H9 (cell line): ENCODE measurements around the gene AP4B1. TPM values are rescaled to one million over a fixed set of nuclear protein-coding genes. Genes with fewer than 3 reads are reported as not detected.
"Not testable (repeated sequence)": the region's sequence is repeated elsewhere in the genome, so short reads cannot be mapped to it uniquely, and the experiment has no call there.

Experiments
- DNase-seq: peaks from one replicate; pipeline ENCODE4 v3.0.0-alpha.2; 2017
- H2AFZ ChIP-seq: one replicate; pipeline ENCODE4 v1.6.1; 2013; ENCODE audit warnings: mild to moderate bottlenecking, low read length, control low read depth, moderate library complexity
- H2AK5ac ChIP-seq: 2 replicates; pipeline ENCODE4 v1.6.1; 2013; ENCODE audit warnings: low read length, control low read depth, mixed read lengths; ENCODE audit not compliant: insufficient read length
- H2BK120ac ChIP-seq: one replicate; pipeline ENCODE4 v1.6.1; 2013; ENCODE audit warnings: low read depth, mild to moderate bottlenecking, low read length, control low read depth, inconsistent platforms; ENCODE audit not compliant: poor library complexity, severe bottlenecking
- H2BK12ac ChIP-seq: 2 replicates; pipeline ENCODE4 v1.6.1; 2013; ENCODE audit warnings: low read length, control low read depth, mixed read lengths, low read depth; ENCODE audit not compliant: insufficient read length
- H2BK15ac ChIP-seq: 2 replicates; pipeline ENCODE4 v1.6.1; 2013; ENCODE audit warnings: low read depth, low read length, control low read depth
- H2BK20ac ChIP-seq: one replicate; pipeline ENCODE4 v1.6.1; 2013; ENCODE audit warnings: low read depth, mild to moderate bottlenecking, low read length, control low read depth, inconsistent platforms; ENCODE audit not compliant: poor library complexity, severe bottlenecking
- H2BK5ac ChIP-seq: 2 replicates; pipeline ENCODE4 v1.6.1; 2013; ENCODE audit warnings: low read length, control low read depth, mixed read lengths; ENCODE audit not compliant: insufficient read length
- H3K14ac ChIP-seq: 2 replicates; pipeline ENCODE4 v1.6.1; 2013; ENCODE audit warnings: low read length, control low read depth; ENCODE audit not compliant: insufficient read depth
- H3K18ac ChIP-seq: 2 replicates; pipeline ENCODE4 v1.6.1; 2013; ENCODE audit warnings: low read depth, mild to moderate bottlenecking, mixed read lengths, low read length, control low read depth; ENCODE audit not compliant: insufficient read length
- H3K23ac ChIP-seq: 2 replicates; pipeline ENCODE4 v1.6.1; 2013; ENCODE audit warnings: low read length, control low read depth, mixed read lengths, low read depth; ENCODE audit not compliant: insufficient read length
- H3K23me2 ChIP-seq: 2 replicates; pipeline ENCODE4 v1.6.1; 2013; ENCODE audit warnings: low read depth, mild to moderate bottlenecking, mixed read lengths, low read length, control low read depth; ENCODE audit not compliant: insufficient read length, poor library complexity, severe bottlenecking
- H3K27ac ChIP-seq: 2 replicates; pipeline ENCODE4 v1.5.1; 2013; ENCODE audit warnings: low read length, control low read depth, mixed read lengths, low read depth; ENCODE audit not compliant: insufficient read length
- H3K27me3 ChIP-seq: 2 replicates; pipeline ENCODE4 v1.6.1; 2013; ENCODE audit warnings: low read length, control low read depth, inconsistent platforms; ENCODE audit not compliant: insufficient read depth
- H3K4ac ChIP-seq: 2 replicates; pipeline ENCODE4 v1.6.1; 2013; ENCODE audit warnings: low read depth, mild to moderate bottlenecking, control low read depth, inconsistent platforms, low read length, moderate library complexity
- H3K4me1 ChIP-seq: 2 replicates; pipeline ENCODE4 v1.6.1; 2013; ENCODE audit warnings: low read length, control low read depth, inconsistent platforms; ENCODE audit not compliant: insufficient read depth
- H3K4me2 ChIP-seq: 2 replicates; pipeline ENCODE4 v1.6.1; 2013; ENCODE audit warnings: low read length, control low read depth, mixed read lengths; ENCODE audit not compliant: insufficient read length, insufficient read depth
- H3K56ac ChIP-seq: 2 replicates; pipeline ENCODE4 v1.6.1; 2013; ENCODE audit warnings: low read depth, mild to moderate bottlenecking, mixed read lengths, low read length, control low read depth; ENCODE audit not compliant: insufficient read length
- H3K79me1 ChIP-seq: 2 replicates; pipeline ENCODE4 v1.6.1; 2013; ENCODE audit warnings: low read depth, mild to moderate bottlenecking, moderate library complexity, low read length, control low read depth, inconsistent platforms; ENCODE audit not compliant: insufficient read depth, poor library complexity, severe bottlenecking
- H3K79me2 ChIP-seq: 2 replicates; pipeline ENCODE4 v1.6.1; 2013; ENCODE audit warnings: low read length, control low read depth, inconsistent platforms; ENCODE audit not compliant: insufficient read depth
- H3K9ac ChIP-seq: 2 replicates; pipeline ENCODE4 v1.6.1; 2013; ENCODE audit warnings: low read length, control low read depth, mixed read lengths; ENCODE audit not compliant: insufficient read length; ENCODE audit errors: extremely low read depth
- H3K9me3 ChIP-seq: one replicate; pipeline ENCODE4 v1.6.1; 2013; ENCODE audit warnings: low read depth, low read length, inconsistent platforms; ENCODE audit not compliant: control insufficient read depth
- H3T11ph ChIP-seq: one replicate; pipeline ENCODE4 v1.6.1; 2013; ENCODE audit warnings: mild to moderate bottlenecking, low read length, control low read depth, inconsistent platforms
- H4K20me1 ChIP-seq: one replicate; pipeline ENCODE4 v1.6.1; 2013; ENCODE audit not compliant: control insufficient read depth, insufficient read length, insufficient read depth
- H4K5ac ChIP-seq: 2 replicates; pipeline ENCODE4 v1.6.1; 2013; ENCODE audit warnings: low read depth, mild to moderate bottlenecking, mixed read lengths, low read length, control low read depth; ENCODE audit not compliant: insufficient read length
- H4K8ac ChIP-seq: replicated peaks from 2 replicates; pipeline ENCODE4 v1.6.1; 2013; ENCODE audit warnings: low read length, control low read depth, mixed read lengths, low read depth; ENCODE audit not compliant: insufficient read length
- H4K91ac ChIP-seq: 2 replicates; pipeline ENCODE4 v1.6.1; 2013; ENCODE audit warnings: low read depth, mild to moderate bottlenecking, moderate library complexity, mixed read lengths, low read length, control low read depth; ENCODE audit not compliant: insufficient read length
- H3K27ac Mint-ChIP-seq, 3 experiments: 2 replicates in 2 of 3; 3 replicates in 1 of 3; pipeline ENCODE4 v1.8.0; 2020 to 2021; ENCODE audit warnings: mixed read lengths in 3 of 3, mild to moderate bottlenecking in 1 of 3, moderate library complexity in 1 of 3
- H3K27me3 Mint-ChIP-seq: 2 replicates; pipeline ENCODE4 v1.8.0; 2021; ENCODE audit warnings: low read depth, mild to moderate bottlenecking, moderate library complexity, mixed read lengths
- H3K36me3 Mint-ChIP-seq, 3 experiments: 2 replicates in 2 of 3; 3 replicates in 1 of 3; pipeline ENCODE4 v1.8.0; 2020 to 2021; ENCODE audit warnings: low read depth in 3 of 3, mixed read lengths in 3 of 3; ENCODE audit not compliant: insufficient read depth in 1 of 3
- H3K4me1 Mint-ChIP-seq, 2 experiments: 2 replicates each; pipeline ENCODE4 v1.8.0; 2020; ENCODE audit warnings: mixed read lengths in 2 of 2
- H3K4me3 Mint-ChIP-seq, 2 experiments: 2 replicates in 1 of 2; 3 replicates in 1 of 2; pipeline ENCODE4 v1.8.0; 2020 to 2021; ENCODE audit warnings: mild to moderate bottlenecking in 2 of 2, mixed read lengths in 2 of 2, moderate library complexity in 1 of 2
- H3K9me3 Mint-ChIP-seq, 2 experiments: 2 replicates in 1 of 2; 3 replicates in 1 of 2; pipeline ENCODE4 v1.8.0; 2020; ENCODE audit warnings: mild to moderate bottlenecking in 2 of 2, mixed read lengths in 2 of 2, moderate library complexity in 1 of 2
- WGBS: extraction: QIAGEN DNeasy Blood & Tissue Kit; methylation state at CpG from one replicate; pipeline ENCODE4 v1.1.7; 2013; ENCODE audit warnings: missing lambda C conversion rate, low lambda C conversion rate, mixed read lengths; ENCODE audit not compliant: insufficient read length; ENCODE audit errors: extremely low coverage; 5-methylcytosine and 5-hydroxymethylcytosine counted together
- total RNA-seq: library from RNA; stranded (reverse); gene quantifications from 2 replicates; pipeline ENCODE4 v1.2.1, GENCODE V29; 2021
- TF ChIP-seq, protein P1 (sequence below): fragments of 200-600 bp; sonication (generic); conservative IDR thresholded peaks from 3 replicates; pipeline ENCODE4 v1.8.0; 2021; ENCODE audit warnings: antibody characterized with exemption, mild to moderate bottlenecking

Gene AP4B1
- total RNA-seq, 1 experiment from 2014 or later = 19.3 TPM

- H3K79me1 ChIP-seq = peaks cover 9% of the 10 kb centered on the region
- H3K23me2 ChIP-seq = no peaks in the 10 kb centered on the region
- no peak overlapping the region for H2AFZ ChIP-seq
- Mint-ChIP-seq H3K27me3 (no peaks in the 10 kb centered on the region), H3K4me3 (no peak overlapping the region), H3K9me3 (no peaks in the 10 kb centered on the region), H3K27ac (no peak overlapping the region), H3K36me3 (peaks cover 0 to 15% (median 3%) of the 10 kb centered on the region in 3 experiments; a peak in 4 of 7 replicates), H3K4me1 (peaks cover 25 to 28% of the 10 kb centered on the region in 2 experiments)
- H4K5ac ChIP-seq = no peak overlapping the region
- no peak overlapping the region for H3T11ph ChIP-seq
- H3K18ac ChIP-seq = no peak overlapping the region
- H4K8ac ChIP-seq = no peak overlapping the region
- no peaks in the 10 kb centered on the region for H3K9me3 ChIP-seq
- no peak overlapping the region for H2AK5ac ChIP-seq
- H3K56ac ChIP-seq = no peak overlapping the region
- peaks cover 3% of the 10 kb centered on the region; the same call in 1 of the 2 replicates for H3K4me1 ChIP-seq
- H3K4ac ChIP-seq = no peak overlapping the region
- H3K27ac ChIP-seq = no peak overlapping the region
- DNase-seq = no peak
- H3K27me3 ChIP-seq = no peaks in the 10 kb centered on the region
- H3K14ac ChIP-seq = no peak overlapping the region
- no peak overlapping the region for H2BK5ac ChIP-seq
- H2BK120ac ChIP-seq = no peak overlapping the region
- H4K20me1 ChIP-seq = no peaks in the 10 kb centered on the region
- TF ChIP-seq, protein P1, sequence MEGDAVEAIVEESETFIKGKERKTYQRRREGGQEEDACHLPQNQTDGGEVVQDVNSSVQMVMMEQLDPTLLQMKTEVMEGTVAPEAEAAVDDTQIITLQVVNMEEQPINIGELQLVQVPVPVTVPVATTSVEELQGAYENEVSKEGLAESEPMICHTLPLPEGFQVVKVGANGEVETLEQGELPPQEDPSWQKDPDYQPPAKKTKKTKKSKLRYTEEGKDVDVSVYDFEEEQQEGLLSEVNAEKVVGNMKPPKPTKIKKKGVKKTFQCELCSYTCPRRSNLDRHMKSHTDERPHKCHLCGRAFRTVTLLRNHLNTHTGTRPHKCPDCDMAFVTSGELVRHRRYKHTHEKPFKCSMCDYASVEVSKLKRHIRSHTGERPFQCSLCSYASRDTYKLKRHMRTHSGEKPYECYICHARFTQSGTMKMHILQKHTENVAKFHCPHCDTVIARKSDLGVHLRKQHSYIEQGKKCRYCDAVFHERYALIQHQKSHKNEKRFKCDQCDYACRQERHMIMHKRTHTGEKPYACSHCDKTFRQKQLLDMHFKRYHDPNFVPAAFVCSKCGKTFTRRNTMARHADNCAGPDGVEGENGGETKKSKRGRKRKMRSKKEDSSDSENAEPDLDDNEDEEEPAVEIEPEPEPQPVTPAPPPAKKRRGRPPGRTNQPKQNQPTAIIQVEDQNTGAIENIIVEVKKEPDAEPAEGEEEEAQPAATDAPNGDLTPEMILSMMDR = peak; percentile 50; the same call in 2 of the 3 replicates
- WGBS = no CpG with 5 or more reads among the region's 5 CpGs
- H3K4me2 ChIP-seq = no peak overlapping the region
- H3K79me2 ChIP-seq = no peaks in the 10 kb centered on the region; the same call in 1 of the 2 replicates
- no peak overlapping the region for H4K91ac ChIP-seq
- no peak overlapping the region for H3K9ac ChIP-seq
- no peak overlapping the region for H3K23ac ChIP-seq
- no peak overlapping the region for H2BK20ac ChIP-seq
- no peak overlapping the region for H2BK15ac ChIP-seq
- no peak overlapping the region for H2BK12ac ChIP-seq
Observed at GRCh38 chr1:113949007-113949406, 44.4 kb upstream of the AP4B1 start.

GRCh38 chr1:113948151-113948550, 43.6 kb upstream of the AP4B1 start:
- not testable (repeated sequence) for H2AFZ ChIP-seq, H3K9me3 ChIP-seq, H3K23me2 ChIP-seq, H4K8ac ChIP-seq, H3K79me2 ChIP-seq, H3K9ac ChIP-seq, H3K23ac ChIP-seq, H2BK12ac ChIP-seq, H3K4me1 ChIP-seq, H3K18ac ChIP-seq, H3K27me3 ChIP-seq, H3K4me3 Mint-ChIP-seq, H3K9me3 Mint-ChIP-seq, H3K56ac ChIP-seq, H3K27ac ChIP-seq, H4K91ac ChIP-seq, H3T11ph ChIP-seq, H3K14ac ChIP-seq, H3K79me1 ChIP-seq, H3K27me3 Mint-ChIP-seq, H2BK5ac ChIP-seq, H2AK5ac ChIP-seq, H4K5ac ChIP-seq, H3K4me2 ChIP-seq, H3K27ac Mint-ChIP-seq, DNase-seq, H4K20me1 ChIP-seq, H2BK20ac ChIP-seq, H2BK120ac ChIP-seq, H3K4ac ChIP-seq, H2BK15ac ChIP-seq
- peaks cover 4 to 15% (median 6%) of the 10 kb centered on the region in 3 experiments; a peak in 6 of 7 replicates for H3K36me3 Mint-ChIP-seq
- H3K4me1 Mint-ChIP-seq = peaks cover 25 to 28% of the 10 kb centered on the region in 2 experiments
- WGBS = no CpG with 5 or more reads among the region's 4 CpGs
